ENCODE results near the gene SPRED3.

The SPRED3 gene

GRCh38 chr19:38374332-38375097 lies 14.0 kb upstream of the SPRED3 start, which contains the start of gene PSMD8:
Gene PSMD8, plus strand, starts transcription at chr19:38374571. Its CDS starts 31 bp downstream, at chr19:38374602.
- peak; percentile 99 for DNase-seq

- no peak for DNase-seq
Measured at GRCh38 chr19:38375098-38375493, 13.4 kb upstream of the SPRED3 start.

GRCh38 chr19:38375748-38376147 lies 12.7 kb upstream of the SPRED3 start:
- no peak for DNase-seq

GRCh38 chr19:38376576-38376975 lies 11.9 kb upstream of the SPRED3 start:
- no peak for DNase-seq

GRCh38 chr19:38377052-38377451 lies 11.4 kb upstream of the SPRED3 start:
- no peak for DNase-seq

- no peak for DNase-seq
Measured at GRCh38 chr19:38378866-38379265, 9.6 kb upstream of the SPRED3 start.

GRCh38 chr19:38381138-38381537 lies 7.4 kb upstream of the SPRED3 start:
- no peak for DNase-seq

GRCh38 chr19:38383184-38383583 lies 5.3 kb upstream of the SPRED3 start:
- DNase-seq = no peak

- DNase-seq = no peak
Measured at GRCh38 chr19:38383743-38384142, 4.8 kb upstream of the SPRED3 start.

- DNase-seq = no peak
Measured at GRCh38 chr19:38384209-38385027, 4.1 kb upstream of the SPRED3 start.

- DNase-seq = no peak
Measured at GRCh38 chr19:38385057-38385803, 3.3 kb upstream of the SPRED3 start.

GRCh38 chr19:38385804-38386257 lies 2.7 kb upstream of the SPRED3 start:
- no peak for DNase-seq

- DNase-seq = no peak
Measured at GRCh38 chr19:38386300-38386970, 2.1 kb upstream of the SPRED3 start.

GRCh38 chr19:38386971-38387549 lies 1.4 kb upstream of the SPRED3 start:
- no peak for DNase-seq

- peak; percentile 84 for DNase-seq
Measured at GRCh38 chr19:38387550-38388348, 748 bp upstream of the SPRED3 start, which contains the start of gene GGN. Gene GGN, minus strand, starts transcription at chr19:38388034. Its CDS starts 773 bp downstream, at chr19:38387261.

GRCh38 chr19:38389101-38389925 lies 816 bp downstream of the SPRED3 start:
- DNase-seq = no peak

- DNase-seq = no peak
Measured at GRCh38 chr19:38389957-38390924, 1.7 kb downstream of the SPRED3 start.

GRCh38 chr19:38391911-38392464 lies 3.5 kb downstream of the SPRED3 start:
- no peak for DNase-seq
